ENCODE measurements around the gene PTPRG.

PTPRG gene

GRCh38 chr3:61975936-61976335, 414.6 kb downstream of the PTPRG start:
- H3K27ac ChIP-seq: no peak overlapping the region

DNA sequence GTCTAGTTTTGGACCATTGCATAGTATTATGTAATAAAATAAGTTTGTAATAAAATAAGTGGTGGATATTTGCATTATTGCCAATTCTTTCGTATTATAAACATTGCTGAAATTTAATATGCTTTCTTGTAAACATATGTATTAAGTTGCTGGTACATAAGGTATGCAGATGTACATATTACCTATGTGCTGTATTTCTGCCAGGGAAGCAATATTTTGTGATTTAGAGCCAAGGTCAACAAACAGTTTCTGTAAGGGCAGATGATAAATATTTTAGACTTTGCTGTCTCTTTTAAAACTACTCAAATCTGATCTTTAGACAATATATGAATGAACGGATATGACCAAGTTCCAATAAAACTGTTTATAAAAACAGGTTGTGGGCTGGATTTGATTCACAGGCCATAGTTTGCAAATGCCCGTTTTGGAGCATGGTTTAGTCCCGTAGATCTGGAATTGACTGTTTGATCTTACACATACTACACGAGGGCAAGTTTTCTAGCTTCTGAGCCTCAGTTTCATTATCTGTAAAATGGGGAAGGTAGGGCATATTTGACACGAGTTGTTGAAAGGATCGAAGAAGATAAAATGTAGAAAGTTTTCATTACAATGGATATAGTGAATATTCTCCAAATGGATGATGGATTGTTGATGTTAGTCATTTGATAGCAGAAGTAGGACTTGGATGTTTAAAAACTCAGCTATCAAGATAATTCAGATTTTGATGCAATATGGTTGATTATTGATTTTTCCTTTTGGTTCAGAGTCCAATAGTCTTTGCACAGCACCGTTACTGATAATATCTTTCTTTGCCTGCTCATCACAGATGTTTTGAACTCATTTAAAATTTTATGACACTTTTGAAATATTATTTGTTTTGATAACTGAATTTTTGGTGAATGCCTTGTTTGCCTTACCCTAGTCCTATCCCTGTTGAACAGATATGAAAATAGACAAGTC, 417.4 kb downstream of the PTPRG start:
- no peak for TF ChIP-seq CTCF (conservative IDR thresholded peaks at IDR 0.05)
- H3K27ac ChIP-seq: no peak overlapping the region

More at GRCh38 chr3:61975936-61976335, 414.6 kb downstream of the PTPRG start:
- no peak for TF ChIP-seq CTCF (conservative IDR thresholded peaks at IDR 0.05)

- H3K27ac ChIP-seq: no peak overlapping the region
- no peak for TF ChIP-seq CTCF (conservative IDR thresholded peaks at IDR 0.05)
Observed at GRCh38 chr3:61979638-61980037, 418.3 kb downstream of the PTPRG start.

GRCh38 chr3:61980041-61980440, 418.7 kb downstream of the PTPRG start:
- no peak for TF ChIP-seq CTCF (conservative IDR thresholded peaks at IDR 0.05)
- H3K27ac ChIP-seq: no peak overlapping the region

- TF ChIP-seq CTCF (conservative IDR thresholded peaks at IDR 0.05): no peak
- no peak overlapping the region for H3K27ac ChIP-seq
Observed at GRCh38 chr3:61981060-61981459, 419.7 kb downstream of the PTPRG start.

DNA sequence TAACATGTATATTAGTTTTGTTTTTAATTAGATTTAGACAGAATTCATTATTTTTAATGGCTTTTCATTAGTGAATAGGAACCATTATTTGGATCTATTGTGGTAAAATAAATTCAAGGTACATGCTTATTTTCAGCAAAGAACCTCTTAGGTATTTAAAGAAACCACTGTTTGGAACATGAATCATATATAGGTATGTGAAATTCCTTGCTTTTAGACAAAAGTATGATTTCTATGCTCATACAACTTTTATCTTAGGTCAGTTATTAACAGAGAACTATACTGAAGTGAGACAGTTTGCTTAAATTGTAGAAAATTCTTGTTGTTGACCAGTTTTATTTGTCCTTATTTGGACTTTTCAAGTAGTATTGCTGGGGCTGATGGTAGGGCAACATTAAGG, 422.1 kb downstream of the PTPRG start:
- H3K27ac ChIP-seq: no peak overlapping the region

DNA sequence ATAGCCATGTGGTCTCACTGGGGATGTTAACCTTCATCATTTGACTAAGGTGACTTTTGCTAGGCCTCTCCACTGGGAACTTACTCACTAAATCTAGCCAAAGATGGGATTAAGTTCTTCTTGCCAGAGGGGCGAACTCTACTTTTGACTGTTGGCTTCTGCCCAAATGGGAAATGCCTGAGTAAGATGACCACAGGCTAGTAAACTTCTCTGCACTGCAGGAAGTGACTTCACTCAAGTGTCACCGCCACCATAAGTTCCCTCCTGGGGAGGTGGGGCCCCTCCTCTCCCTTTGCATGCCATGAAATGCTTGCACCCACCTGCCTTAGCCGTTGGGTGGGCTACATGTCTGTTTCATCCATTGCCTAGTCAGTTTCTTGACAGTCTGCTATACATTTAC, 423.6 kb downstream of the PTPRG start:
- no peak for TF ChIP-seq CTCF (conservative IDR thresholded peaks at IDR 0.05)
- H3K27ac ChIP-seq: no peak overlapping the region

More for the DNA sequence above, 422.1 kb downstream of the PTPRG start:
- no peak for TF ChIP-seq CTCF (conservative IDR thresholded peaks at IDR 0.05)

All from VCaP (cell line).